Sigmoid colon (tissue), 7 donors: ENCODE measurements around the gene ACTA1. TPM values are rescaled to one million over a fixed set of nuclear protein-coding genes. Genes with fewer than 3 reads are reported as not detected.

ENCODE experiments used
- DNase-seq: peaks from one replicate; pipeline ENCODE4 v3.0.0-alpha.2; 2019
- H3K27ac ChIP-seq, 4 donors: fragments of 200-600 bp; sonication (generic); one replicate each; pipeline ENCODE4 v1.5.1; 2016 to 2019; ENCODE audit warnings: mild to moderate bottlenecking in 1 of 4
- H3K27me3 ChIP-seq, 3 donors: fragments of 200-600 bp; sonication (generic); one replicate each; pipeline ENCODE4 v1.5.1; 2019; ENCODE audit warnings: mild to moderate bottlenecking in 1 of 3
- H3K36me3 ChIP-seq, 4 donors: fragments of 200-600 bp; sonication (generic); one replicate each; pipeline ENCODE4 v1.5.1; 2016 to 2019
- H3K4me1 ChIP-seq, 4 donors: fragments of 200-600 bp; sonication (generic); one replicate each; pipeline ENCODE4 v1.5.1; 2017 to 2019
- H3K4me3 ChIP-seq, 4 donors: fragments of 200-600 bp; sonication (generic); one replicate each; pipeline ENCODE4 v1.5.1; 2017 to 2019; ENCODE audit warnings: mild to moderate bottlenecking in 2 of 4, moderate library complexity in 1 of 4
- H3K9me3 ChIP-seq, 4 donors: fragments of 200-600 bp in 3 of 4; sonication (generic) in 3 of 4; one replicate each; pipeline versions ENCODE4 v1.5.1 to v1.6.1; 2013 to 2019
- CTCF ChIP-seq, 4 experiments: fragments of 450-650 bp in 3 of 4; fragments of 200-600 bp in 1 of 4; IDR thresholded peaks; one replicate each; pipeline ENCODE4 v1.5.1; 2016 to 2019; ENCODE audit warnings: antibody characterized with exemption in 4 of 4, mild to moderate bottlenecking in 3 of 4, moderate library complexity in 2 of 4
- EP300 ChIP-seq, 4 donors: sonication (generic); formaldehyde crosslinking; IDR thresholded peaks; one replicate each; pipeline ENCODE4 v1.6.1; 2017; ENCODE audit warnings: antibody characterized with exemption in 4 of 4
- POLR2A ChIP-seq, 2 donors: fragments of 450-650 bp; IDR thresholded peaks; one replicate each; pipeline ENCODE4 v1.6.1; 2016; ENCODE audit warnings: antibody characterized with exemption in 2 of 2, mild to moderate bottlenecking in 2 of 2, moderate library complexity in 2 of 2
- POLR2AphosphoS5 ChIP-seq, 4 donors: sonication (generic); formaldehyde crosslinking; IDR thresholded peaks; one replicate each; pipeline ENCODE4 v1.6.1; 2017; ENCODE audit warnings: antibody characterized with exemption in 4 of 4
- WGBS, 2 donors: extraction: QIAGEN DNeasy Blood & Tissue Kit; methylation state at CpG; one replicate each; pipeline ENCODE4 v1.1.7; 2013; 5-methylcytosine and 5-hydroxymethylcytosine counted together
- intact Hi-C: fragments of 100-400 bp; cut with DNase I; formaldehyde crosslinking; loops from one replicate; pipeline ENCODE4 v1.15.1; 2023
- polyA plus RNA-seq, 3 donors: library from polyadenylated mRNA; stranded (reverse); fragments of 200-250 nt; gene quantifications; one replicate each; pipeline ENCODE4 v1.2.3, GENCODE V29; 2013
- total RNA-seq, 4 donors: library from RNA; depleted of rRNA; stranded (reverse); fragments of >200 nt; gene quantifications; one replicate each; pipeline ENCODE4 v1.1.0, GENCODE V29; 2016
- donor health status: healthy with polysubstance abuse.
- donor health status: Bipolar disorder and iron deficiency.
- donor health status: healthy.

Gene ACTA1
- total and polyA plus RNA-seq, 7 donors: 0.36 to 36.0 (median 2.9) TPM; not detected in 3

GRCh38 chr1:229461032-229461668 lies 27.3 kb upstream of the ACTA1 start:
- TF ChIP-seq POLR2A (IDR thresholded peaks at IDR 0.05) (no peak), EP300 (IDR thresholded peaks at IDR 0.05) (no peak), POLR2AphosphoS5 (IDR thresholded peaks at IDR 0.05) (no peak), CTCF (IDR thresholded peaks at IDR 0.05) (no peak)
- Histone ChIP-seq H3K4me3 (no peak overlapping the region), H3K27ac (no peak overlapping the region), H3K4me1 (no peaks in the 10 kb centered on the region), H3K9me3 (no peaks in the 10 kb centered on the region), H3K27me3 (no peaks in the 10 kb centered on the region), H3K36me3 (peaks cover 23 to 99% (median 47%) of the 10 kb centered on the region in 4 donors)
- no peak for DNase-seq
- WGBS, 2 donors: 94 to 95% methylated on average over 7 of the region's 7 CpGs
- intact Hi-C loops: no loop called here

DNA sequence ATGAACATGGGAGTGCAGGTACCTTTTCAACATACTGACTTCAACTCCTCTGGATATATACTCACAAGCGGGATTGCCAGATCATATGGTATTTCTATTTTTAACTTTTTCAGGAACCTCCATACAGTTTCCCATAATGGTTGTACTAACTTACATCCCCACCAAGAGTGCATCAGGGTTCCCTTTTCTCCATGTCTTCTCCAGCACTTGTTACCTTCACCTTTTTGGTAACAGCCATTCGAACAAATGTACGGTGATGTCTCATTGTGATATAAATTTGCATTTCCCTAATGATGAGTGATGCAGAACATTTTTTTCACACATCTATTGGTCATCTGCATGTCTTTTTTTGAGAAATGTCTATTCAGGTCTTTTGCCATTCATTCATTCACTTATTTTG lies 25.9 kb upstream of the ACTA1 start:
- Histone ChIP-seq H3K27me3 (no peaks in the 10 kb centered on the region), H3K4me3 (no peak overlapping the region), H3K36me3 (peaks cover 22 to 99% (median 42%) of the 10 kb centered on the region in 4 donors), H3K27ac (no peak overlapping the region), H3K9me3 (no peaks in the 10 kb centered on the region), H3K4me1 (no peaks in the 10 kb centered on the region)
- DNase-seq: no peak
- WGBS, 2 donors: 97 to 99% methylated on average over 3 of the region's 3 CpGs
- intact Hi-C loops: no loop called here
- TF ChIP-seq EP300 (IDR thresholded peaks at IDR 0.05): no peak
- no peak for TF ChIP-seq POLR2AphosphoS5 (IDR thresholded peaks at IDR 0.05)

GRCh38 chr1:229457436-229457835 lies 23.5 kb upstream of the ACTA1 start:
- Histone ChIP-seq H3K4me1 (no peaks in the 10 kb centered on the region), H3K27me3 (no peaks in the 10 kb centered on the region), H3K4me3 (no peak overlapping the region), H3K9me3 (no peaks in the 10 kb centered on the region), H3K27ac (no peak overlapping the region), H3K36me3 (peaks cover 7 to 86% (median 24%) of the 10 kb centered on the region in 4 donors)
- TF ChIP-seq POLR2AphosphoS5 (IDR thresholded peaks at IDR 0.05) (no peak), POLR2A (IDR thresholded peaks at IDR 0.05) (no peak), EP300 (IDR thresholded peaks at IDR 0.05) (no peak), CTCF (IDR thresholded peaks at IDR 0.05) (no peak)
- WGBS, 2 donors: 79 to 88% methylated on average over 4 of the region's 4 CpGs
- DNase-seq: no peak
- intact Hi-C loops: no loop called here

- TF ChIP-seq EP300 (IDR thresholded peaks at IDR 0.05) (no peak), CTCF (IDR thresholded peaks at IDR 0.05) (no peak), POLR2AphosphoS5 (IDR thresholded peaks at IDR 0.05) (no peak)
- intact Hi-C loops: no loop called here
- Histone ChIP-seq H3K4me3 (no peak overlapping the region), H3K36me3 (peaks cover 4 to 87% (median 21%) of the 10 kb centered on the region in 4 donors), H3K27ac (no peak overlapping the region), H3K27me3 (no peaks in the 10 kb centered on the region), H3K9me3 (no peaks in the 10 kb centered on the region), H3K4me1 (no peaks in the 10 kb centered on the region)
- 66 to 67% methylated on average over 3 of the region's 3 CpGs for WGBS, 2 donors
- no peak for DNase-seq
Measured at GRCh38 chr1:229456016-229456415, 22.1 kb upstream of the ACTA1 start.

GRCh38 chr1:229454056-229454455 lies 20.2 kb upstream of the ACTA1 start:
- no peak for DNase-seq
- WGBS, 2 donors: 94 to 95% methylated on average over 4 of the region's 4 CpGs
- intact Hi-C loops: no loop called here

More at GRCh38 chr1:229454056-229454455, 20.2 kb upstream of the ACTA1 start:
- H3K9me3 ChIP-seq: no peaks in the 10 kb centered on the region
- no peak overlapping the region for H3K4me3 ChIP-seq
- H3K36me3 ChIP-seq: peaks cover 0 to 80% (median 12%) of the 10 kb centered on the region in 4 donors
- H3K4me1 ChIP-seq: no peaks in the 10 kb centered on the region
- no peak overlapping the region for H3K27ac ChIP-seq
- TF ChIP-seq EP300 (IDR thresholded peaks at IDR 0.05) (no peak), CTCF (IDR thresholded peaks at IDR 0.05) (no peak), POLR2A (IDR thresholded peaks at IDR 0.05) (no peak), POLR2AphosphoS5 (IDR thresholded peaks at IDR 0.05) (no peak)
- no peaks in the 10 kb centered on the region for H3K27me3 ChIP-seq
